ENCODE measurements around the gene MMP24.
"Not testable (repeated sequence)": the region's sequence is repeated elsewhere in the genome, so short reads cannot be mapped to it uniquely, and the experiment has no call there.

MMP24 gene

GRCh38 chr20:35257175-35257909, 30.9 kb downstream of the MMP24 start:
- no peak for DNase-seq (ENCODE audit: low read depth in 1 of 2, low spot score in 1 of 2)

- no peak for DNase-seq (ENCODE audit: low read depth in 1 of 2, low spot score in 1 of 2)
Observed at GRCh38 chr20:35260426-35260825, 33.9 kb downstream of the MMP24 start.

- not testable (repeated sequence) for DNase-seq (ENCODE audit: low read depth in 1 of 2, low spot score in 1 of 2)
Observed at GRCh38 chr20:35262321-35262720, 35.8 kb downstream of the MMP24 start.

- DNase-seq (ENCODE audit: low read depth in 1 of 2, low spot score in 1 of 2) = not testable (repeated sequence)
Observed at GRCh38 chr20:35262731-35263531, 36.4 kb downstream of the MMP24 start.

GRCh38 chr20:35263532-35264341, 37.2 kb downstream of the MMP24 start:
- no peak for DNase-seq (ENCODE audit: low read depth in 1 of 2, low spot score in 1 of 2)

GRCh38 chr20:35264755-35265154, 38.3 kb downstream of the MMP24 start:
- no peak for DNase-seq (ENCODE audit: low read depth in 1 of 2, low spot score in 1 of 2)

GRCh38 chr20:35267092-35267491, 40.6 kb downstream of the MMP24 start:
- DNase-seq (ENCODE audit: low read depth in 1 of 2, low spot score in 1 of 2) = no peak

GRCh38 chr20:35269055-35269781, 42.7 kb downstream of the MMP24 start:
- DNase-seq (ENCODE audit: low read depth in 1 of 2, low spot score in 1 of 2) = peak in 1 of 2 donors; percentile 26

GRCh38 chr20:35270021-35270902, 43.8 kb downstream of the MMP24 start:
- no peak for DNase-seq (ENCODE audit: low read depth in 1 of 2, low spot score in 1 of 2)

- DNase-seq (ENCODE audit: low read depth in 1 of 2, low spot score in 1 of 2) = no peak
Observed at GRCh38 chr20:35271073-35271882, 44.8 kb downstream of the MMP24 start.

GRCh38 chr20:35271904-35272303, 45.4 kb downstream of the MMP24 start:
- no peak for DNase-seq (ENCODE audit: low read depth in 1 of 2, low spot score in 1 of 2)

GRCh38 chr20:35273449-35274171, 47.1 kb downstream of the MMP24 start:
- no peak for DNase-seq (ENCODE audit: low read depth in 1 of 2, low spot score in 1 of 2)

GRCh38 chr20:35274172-35275092, 47.9 kb downstream of the MMP24 start:
- no peak for DNase-seq (ENCODE audit: low read depth in 1 of 2, low spot score in 1 of 2)

GRCh38 chr20:35275741-35276251, 49.3 kb downstream of the MMP24 start:
- no peak for DNase-seq (ENCODE audit: low read depth in 1 of 2, low spot score in 1 of 2)

GRCh38 chr20:35276408-35276807, 49.9 kb downstream of the MMP24 start:
- no peak for DNase-seq (ENCODE audit: low read depth in 1 of 2, low spot score in 1 of 2)

GRCh38 chr20:35277127-35277526, 50.6 kb downstream of the MMP24 start:
- DNase-seq (ENCODE audit: low read depth in 1 of 2, low spot score in 1 of 2) = no peak

Data from stimulated activated CD4-positive, alpha-beta T cell treated with anti-CD3 and anti-CD28 coated beads, Interleukin-15, amount 100 ng/mL, for 1 hour (primary cell).